Vagina (tissue), 2 donors: Measurements from ENCODE around the gene BAHD1.

ENCODE experiments used
- POLR2A ChIP-seq, 2 donors: fragments of 450-650 bp; IDR thresholded peaks; one replicate each; pipeline ENCODE4 v1.6.1; 2017; ENCODE audit warnings: antibody characterized with exemption in 2 of 2, mild to moderate bottlenecking in 2 of 2, moderate library complexity in 2 of 2
- POLR2AphosphoS5 ChIP-seq, 2 donors: sonication (generic); formaldehyde crosslinking; IDR thresholded peaks; one replicate each; pipeline ENCODE4 v1.9.0; 2017; ENCODE audit warnings: antibody characterized with exemption in 2 of 2, mild to moderate bottlenecking in 2 of 2, low read depth in 1 of 2; ENCODE audit not compliant: insufficient read depth in 1 of 2
- TF ChIP-seq, protein P1 (sequence below), 3 experiments: fragments of 450-650 bp in 2 of 3; fragments of 200-600 bp in 1 of 3; sonication (generic) in 1 of 3; IDR thresholded peaks; one replicate each; pipeline ENCODE4 v1.5.1; 2017 to 2019; ENCODE audit warnings: antibody characterized with exemption in 3 of 3, mild to moderate bottlenecking in 2 of 3, moderate library complexity in 2 of 3

DNA sequence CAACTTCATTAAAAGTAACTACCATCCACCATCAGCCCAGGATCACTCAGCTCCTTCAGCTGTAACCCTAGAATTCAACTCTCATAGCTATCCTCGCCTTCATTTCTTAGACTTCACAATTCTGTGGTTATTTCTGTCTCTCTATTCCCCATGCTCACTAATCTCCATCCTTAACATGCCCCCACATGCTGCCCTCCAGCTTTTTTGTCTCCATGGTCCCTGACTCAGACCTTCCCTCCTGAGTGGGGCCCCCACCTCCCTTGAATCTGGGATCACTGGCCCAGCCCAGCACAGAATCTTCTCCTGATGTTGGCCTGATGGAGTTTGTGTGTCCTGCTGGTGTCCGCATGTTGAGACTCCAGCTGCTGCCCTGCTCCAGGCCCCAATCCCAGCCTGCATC lies 71.7 kb downstream of the BAHD1 start:
- TF ChIP-seq, protein P1, sequence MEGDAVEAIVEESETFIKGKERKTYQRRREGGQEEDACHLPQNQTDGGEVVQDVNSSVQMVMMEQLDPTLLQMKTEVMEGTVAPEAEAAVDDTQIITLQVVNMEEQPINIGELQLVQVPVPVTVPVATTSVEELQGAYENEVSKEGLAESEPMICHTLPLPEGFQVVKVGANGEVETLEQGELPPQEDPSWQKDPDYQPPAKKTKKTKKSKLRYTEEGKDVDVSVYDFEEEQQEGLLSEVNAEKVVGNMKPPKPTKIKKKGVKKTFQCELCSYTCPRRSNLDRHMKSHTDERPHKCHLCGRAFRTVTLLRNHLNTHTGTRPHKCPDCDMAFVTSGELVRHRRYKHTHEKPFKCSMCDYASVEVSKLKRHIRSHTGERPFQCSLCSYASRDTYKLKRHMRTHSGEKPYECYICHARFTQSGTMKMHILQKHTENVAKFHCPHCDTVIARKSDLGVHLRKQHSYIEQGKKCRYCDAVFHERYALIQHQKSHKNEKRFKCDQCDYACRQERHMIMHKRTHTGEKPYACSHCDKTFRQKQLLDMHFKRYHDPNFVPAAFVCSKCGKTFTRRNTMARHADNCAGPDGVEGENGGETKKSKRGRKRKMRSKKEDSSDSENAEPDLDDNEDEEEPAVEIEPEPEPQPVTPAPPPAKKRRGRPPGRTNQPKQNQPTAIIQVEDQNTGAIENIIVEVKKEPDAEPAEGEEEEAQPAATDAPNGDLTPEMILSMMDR (IDR thresholded peaks at IDR 0.05), result no peak
- TF ChIP-seq POLR2A (IDR thresholded peaks at IDR 0.05) (no peak), POLR2AphosphoS5 (IDR thresholded peaks at IDR 0.05; ENCODE audit: insufficient read depth in 1 of 2, low read depth in 1 of 2) (no peak)
